Measurements from ENCODE around the gene ADAM12. TPM values are rescaled to one million over a fixed set of nuclear protein-coding genes. Genes with fewer than 3 reads are reported as not detected.

ADAM12 gene
- total RNA-seq, 3 donors from 2014 or later (not counting 1 experiment from before 2014, with no cell fraction given): 1.6 to 1.9 (median 1.8) TPM

- no peak for TF ChIP-seq CTCF (IDR thresholded peaks at IDR 0.05)
- DNase-seq (no peak), ATAC-seq (no peak)
- Mint-ChIP-seq H3K27me3 (ENCODE audit: low read depth in 2 of 2) (peaks cover 7 to 16% of the 10 kb centered on the region in 2 donors), H3K36me3 (no peaks in the 10 kb centered on the region), H3K9me3 (no peaks in the 10 kb centered on the region), H3K4me1 (no peaks in the 10 kb centered on the region), H3K4me3 (no peak overlapping the region), H3K27ac (no peak overlapping the region)
- Histone ChIP-seq H3K27me3 (ENCODE audit: control insufficient read depth, insufficient read depth, low read length) (no peaks in the 10 kb centered on the region), H3K4me3 (ENCODE audit: low read length) (no peak overlapping the region), H3K36me3 (ENCODE audit: control insufficient read depth, insufficient read depth, low read length) (no peaks in the 10 kb centered on the region), H3K4me1 (ENCODE audit: control insufficient read depth, insufficient read depth, low read length) (no peaks in the 10 kb centered on the region), H3K27ac (ENCODE audit: low read length) (no peak overlapping the region), H3K9me3 (ENCODE audit: control insufficient read depth, insufficient read depth, low read length) (no peaks in the 10 kb centered on the region)
- intact Hi-C loops (cut with micrococcal nuclease): no loop called here
- WGBS (ENCODE audit: insufficient coverage): 96% methylated on average over 2 of the region's 2 CpGs
These were observed 222.4 kb downstream of the ADAM12 start for GRCh38 chr10:126165874-126166273.

DNA sequence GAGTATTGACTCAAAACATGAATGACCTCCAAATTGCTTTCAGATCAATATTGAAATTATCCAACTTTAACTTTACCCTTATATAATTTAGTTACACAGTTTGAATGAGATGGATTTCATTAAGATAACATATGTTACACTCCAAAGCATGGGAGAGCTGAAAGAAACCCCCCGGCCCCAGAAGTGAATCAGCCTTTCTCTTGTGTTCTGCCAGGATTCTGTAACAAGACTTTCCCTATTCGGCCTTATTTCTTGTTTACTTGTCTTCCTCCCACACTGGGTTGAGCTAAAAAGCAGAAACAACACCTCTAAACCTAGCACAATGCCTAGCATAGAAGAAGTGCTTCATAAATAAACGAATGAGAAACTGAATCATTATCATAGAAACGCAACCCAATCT is 224.8 kb downstream of the ADAM12 start:
- H3K27ac Mint-ChIP-seq: no peak overlapping the region
- intact Hi-C loops (cut with micrococcal nuclease): no loop called here
- H3K4me1 ChIP-seq (ENCODE audit: control insufficient read depth, insufficient read depth, low read length): no peaks in the 10 kb centered on the region
- no peaks in the 10 kb centered on the region for H3K9me3 ChIP-seq (ENCODE audit: control insufficient read depth, insufficient read depth, low read length)
- peaks cover 7 to 15% of the 10 kb centered on the region in 2 donors for H3K27me3 Mint-ChIP-seq (ENCODE audit: low read depth in 2 of 2)
- no peak overlapping the region for H3K27ac ChIP-seq (ENCODE audit: low read length)
- no peaks in the 10 kb centered on the region for H3K4me1 Mint-ChIP-seq
- ATAC-seq (no peak), DNase-seq (no peak)
- no peaks in the 10 kb centered on the region for H3K27me3 ChIP-seq (ENCODE audit: control insufficient read depth, insufficient read depth, low read length)
- H3K4me3 ChIP-seq (ENCODE audit: low read length): no peak overlapping the region
- no peaks in the 10 kb centered on the region for H3K36me3 Mint-ChIP-seq
- no peaks in the 10 kb centered on the region for H3K36me3 ChIP-seq (ENCODE audit: control insufficient read depth, insufficient read depth, low read length)
- TF ChIP-seq CTCF (IDR thresholded peaks at IDR 0.05): no peak
- H3K4me3 Mint-ChIP-seq: no peak overlapping the region
- H3K9me3 Mint-ChIP-seq: no peaks in the 10 kb centered on the region
- WGBS (ENCODE audit: insufficient coverage): 79% methylated on average over 2 of the region's 4 CpGs

- no peak for TF ChIP-seq CTCF (IDR thresholded peaks at IDR 0.05)
- Mint-ChIP-seq H3K4me3 (no peak overlapping the region), H3K27me3 (ENCODE audit: low read depth in 2 of 2) (peaks cover 15 to 16% of the 10 kb centered on the region in 2 donors), H3K4me1 (no peaks in the 10 kb centered on the region), H3K9me3 (no peaks in the 10 kb centered on the region), H3K27ac (no peak overlapping the region), H3K36me3 (no peaks in the 10 kb centered on the region)
- no peak overlapping the region for H3K4me3 ChIP-seq (ENCODE audit: low read length)
- no peaks in the 10 kb centered on the region for H3K4me1 ChIP-seq (ENCODE audit: control insufficient read depth, insufficient read depth, low read length)
- ATAC-seq (no peak), DNase-seq (no peak)
- no peak overlapping the region for H3K27ac ChIP-seq (ENCODE audit: low read length)
- no peaks in the 10 kb centered on the region for H3K9me3 ChIP-seq (ENCODE audit: control insufficient read depth, insufficient read depth, low read length)
- H3K27me3 ChIP-seq (ENCODE audit: control insufficient read depth, insufficient read depth, low read length): no peaks in the 10 kb centered on the region
- no peaks in the 10 kb centered on the region for H3K36me3 ChIP-seq (ENCODE audit: control insufficient read depth, insufficient read depth, low read length)
- intact Hi-C loops (cut with micrococcal nuclease): no loop called here
- WGBS (ENCODE audit: insufficient coverage): 78% methylated on average over 5 of the region's 5 CpGs
These were observed 226.6 kb downstream of the ADAM12 start for GRCh38 chr10:126161691-126162090.

- Mint-ChIP-seq H3K27ac (no peak overlapping the region), H3K4me3 (no peak overlapping the region), H3K9me3 (no peaks in the 10 kb centered on the region), H3K36me3 (no peaks in the 10 kb centered on the region), H3K27me3 (ENCODE audit: low read depth in 2 of 2) (peaks cover 15 to 16% of the 10 kb centered on the region in 2 donors), H3K4me1 (peaks cover 0 to under 1% of the 10 kb centered on the region in 2 donors)
- DNase-seq (no peak), ATAC-seq (no peak)
- Histone ChIP-seq H3K27me3 (ENCODE audit: control insufficient read depth, insufficient read depth, low read length) (no peaks in the 10 kb centered on the region), H3K4me1 (ENCODE audit: control insufficient read depth, insufficient read depth, low read length) (no peaks in the 10 kb centered on the region), H3K9me3 (ENCODE audit: control insufficient read depth, insufficient read depth, low read length) (no peaks in the 10 kb centered on the region), H3K4me3 (ENCODE audit: low read length) (no peak overlapping the region), H3K27ac (ENCODE audit: low read length) (no peak overlapping the region), H3K36me3 (ENCODE audit: control insufficient read depth, insufficient read depth, low read length) (no peaks in the 10 kb centered on the region)
- no peak for TF ChIP-seq CTCF (IDR thresholded peaks at IDR 0.05)
- WGBS (ENCODE audit: insufficient coverage): 94% methylated on average over 10 of the region's 10 CpGs
- intact Hi-C loops (cut with micrococcal nuclease): no loop called here
These were observed 227.2 kb downstream of the ADAM12 start for GRCh38 chr10:126160971-126161630.
